GM19438 (cell line): ENCODE results near the gene HTR3B.

Experiments used
- ATAC-seq: cut with Tn5 transposase; IDR thresholded peaks from one replicate; pipeline ENCODE4 v1.9.1; 2021; ENCODE audit warnings: low read depth; ENCODE audit not compliant: unreplicated experiment

Gene HTR3B

DNA sequence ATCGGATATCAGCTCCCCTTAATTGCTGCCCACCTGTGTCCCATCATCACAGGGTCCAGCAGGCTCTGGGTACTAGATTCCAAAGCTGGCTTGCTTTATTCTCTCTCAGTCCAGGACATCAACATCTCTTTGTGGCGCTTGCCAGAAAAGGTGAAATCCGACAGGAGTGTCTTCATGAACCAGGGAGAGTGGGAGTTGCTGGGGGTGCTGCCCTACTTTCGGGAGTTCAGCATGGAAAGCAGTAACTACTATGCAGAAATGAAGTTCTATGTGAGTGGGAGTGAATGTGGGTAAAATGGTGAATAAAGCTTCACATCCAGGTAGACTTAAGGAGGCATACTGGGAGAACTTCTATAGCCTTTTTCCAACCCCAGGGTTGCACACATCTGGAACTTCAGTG lies 81.3 kb downstream of the HTR3B start:
- no peak for ATAC-seq

DNA sequence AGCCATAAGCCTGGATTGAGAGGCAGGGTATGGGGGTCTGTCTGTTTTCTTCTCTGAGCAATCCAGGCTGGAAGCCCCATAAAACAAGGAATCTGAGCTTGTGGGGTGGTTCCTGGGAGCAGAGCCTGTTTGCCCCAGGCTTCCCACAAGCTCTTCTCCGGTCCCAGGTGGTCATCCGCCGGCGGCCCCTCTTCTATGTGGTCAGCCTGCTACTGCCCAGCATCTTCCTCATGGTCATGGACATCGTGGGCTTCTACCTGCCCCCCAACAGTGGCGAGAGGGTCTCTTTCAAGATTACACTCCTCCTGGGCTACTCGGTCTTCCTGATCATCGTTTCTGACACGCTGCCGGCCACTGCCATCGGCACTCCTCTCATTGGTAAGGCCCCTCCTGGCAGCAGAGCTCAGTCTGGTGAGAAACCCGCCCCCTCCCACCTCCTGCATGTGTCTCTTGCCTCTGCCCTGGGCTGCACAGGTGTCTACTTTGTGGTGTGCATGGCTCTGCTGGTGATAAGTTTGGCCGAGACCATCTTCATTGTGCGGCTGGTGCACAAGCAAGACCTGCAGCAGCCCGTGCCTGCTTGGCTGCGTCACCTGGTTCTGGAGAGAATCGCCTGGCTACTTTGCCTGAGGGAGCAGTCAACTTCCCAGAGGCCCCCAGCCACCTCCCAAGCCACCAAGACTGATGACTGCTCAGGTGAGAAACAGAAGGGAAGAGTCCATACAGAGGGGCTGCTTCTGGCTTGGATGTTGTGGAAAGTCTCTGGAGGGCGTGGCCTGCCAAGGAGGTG lies 82.0 kb downstream of the HTR3B start:
- ATAC-seq: no peak

DNA sequence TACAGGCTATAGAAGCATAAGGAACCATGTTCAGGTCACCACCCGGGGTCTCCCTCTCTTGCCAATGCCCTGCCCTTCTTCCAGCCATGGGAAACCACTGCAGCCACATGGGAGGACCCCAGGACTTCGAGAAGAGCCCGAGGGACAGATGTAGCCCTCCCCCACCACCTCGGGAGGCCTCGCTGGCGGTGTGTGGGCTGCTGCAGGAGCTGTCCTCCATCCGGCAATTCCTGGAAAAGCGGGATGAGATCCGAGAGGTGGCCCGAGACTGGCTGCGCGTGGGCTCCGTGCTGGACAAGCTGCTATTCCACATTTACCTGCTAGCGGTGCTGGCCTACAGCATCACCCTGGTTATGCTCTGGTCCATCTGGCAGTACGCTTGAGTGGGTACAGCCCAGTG lies 84.8 kb downstream of the HTR3B start:
- no peak for ATAC-seq

DNA sequence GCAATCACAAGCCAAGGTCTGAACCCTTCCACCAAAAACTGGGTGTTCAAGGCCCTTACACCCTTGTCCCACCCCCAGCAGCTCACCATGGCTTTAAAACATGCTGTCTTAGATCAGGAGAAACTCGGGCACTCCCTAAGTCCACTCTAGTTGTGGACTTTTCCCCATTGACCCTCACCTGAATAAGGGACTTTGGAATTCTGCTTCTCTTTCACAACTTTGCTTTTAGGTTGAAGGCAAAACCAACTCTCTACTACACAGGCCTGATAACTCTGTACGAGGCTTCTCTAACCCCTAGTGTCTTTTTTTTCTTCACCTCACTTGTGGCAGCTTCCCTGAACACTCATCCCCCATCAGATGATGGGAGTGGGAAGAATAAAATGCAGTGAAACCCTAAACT lies 85.3 kb downstream of the HTR3B start:
- ATAC-seq: no peak

DNA sequence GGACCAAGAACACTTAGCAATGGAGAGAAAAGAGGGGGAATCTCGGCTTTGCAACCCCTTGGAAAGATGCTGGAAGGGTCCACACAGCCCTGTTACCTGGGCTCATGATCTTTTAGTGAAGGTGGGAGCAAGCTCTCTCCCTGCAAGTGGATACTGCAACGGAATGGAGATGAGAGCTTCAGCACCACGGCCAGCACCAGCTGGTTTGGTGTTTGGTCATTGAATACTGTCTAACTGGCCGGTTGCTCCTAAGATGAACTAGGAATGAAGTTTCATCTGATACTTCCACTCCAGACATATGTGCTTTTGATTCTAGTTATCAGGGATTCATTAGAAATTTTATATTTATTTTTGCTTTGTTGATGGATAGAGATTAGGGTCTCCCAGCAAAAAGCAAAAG lies 86.6 kb downstream of the HTR3B start:
- no peak for ATAC-seq

DNA sequence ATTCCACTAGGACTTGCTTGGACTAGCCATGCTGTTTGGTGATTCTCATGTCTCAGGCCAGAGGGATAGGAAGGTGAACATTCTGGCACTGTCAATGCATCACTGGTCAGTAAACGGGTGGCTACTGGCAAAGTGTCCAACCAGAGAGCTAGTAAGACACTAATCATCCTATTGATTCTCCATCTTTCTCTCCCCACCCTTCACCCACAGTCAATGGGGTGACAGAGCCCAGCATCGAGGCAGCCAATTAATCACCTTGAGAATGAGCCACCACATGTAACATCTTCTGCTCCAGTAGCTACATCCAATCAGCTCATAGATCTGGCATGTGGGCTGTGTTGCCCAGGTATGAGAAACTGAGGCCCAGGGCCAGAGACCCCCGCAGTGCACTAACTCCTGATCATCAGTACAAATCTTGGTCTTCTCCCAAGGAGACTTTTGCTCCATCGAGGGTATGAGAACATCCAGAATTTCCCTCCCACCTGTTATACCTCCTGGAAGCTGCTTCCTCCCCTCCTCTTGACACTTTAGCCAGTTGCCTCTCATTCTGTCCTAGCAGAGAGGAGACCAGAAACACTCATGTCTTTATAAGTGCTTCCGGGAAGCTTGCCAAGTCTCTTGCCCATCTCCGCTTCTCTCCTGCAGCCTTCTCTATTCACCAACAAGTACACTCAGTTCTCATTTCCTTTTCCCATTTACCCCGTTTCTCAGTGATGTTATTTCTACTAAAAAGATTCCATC lies 87.3 kb downstream of the HTR3B start:
- no peak for ATAC-seq

DNA sequence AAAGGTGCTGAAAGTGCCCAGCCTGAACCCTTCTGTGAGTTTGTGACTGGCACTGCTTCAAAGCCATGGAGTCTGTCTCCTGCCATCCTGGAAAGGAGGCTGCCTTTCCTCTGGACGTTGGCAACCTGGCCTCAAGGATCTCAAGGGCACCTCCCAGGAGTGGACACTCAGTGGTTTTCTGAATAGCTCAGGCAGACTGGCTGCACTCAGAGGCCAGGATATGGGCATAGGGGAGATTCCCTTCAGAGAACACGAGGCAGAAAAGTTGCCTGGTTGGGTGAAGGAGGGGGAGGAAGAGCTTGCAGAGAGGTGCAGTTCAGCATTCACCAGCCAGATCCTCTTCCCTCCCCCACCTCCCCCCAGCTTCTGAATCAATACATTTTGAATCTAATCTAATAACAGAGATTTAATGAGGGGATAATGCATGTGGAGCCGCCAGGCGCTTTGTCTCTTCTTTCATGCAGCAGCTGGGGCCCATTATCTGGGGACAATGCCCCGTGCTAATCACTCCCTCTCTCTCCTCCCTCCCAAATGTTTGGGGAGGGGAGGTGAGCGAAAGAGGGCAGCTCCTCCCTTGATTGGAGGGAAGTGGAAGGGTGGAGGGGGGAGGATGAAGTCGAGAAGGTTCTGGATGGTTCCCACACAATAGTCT lies 88.0 kb downstream of the HTR3B start:
- ATAC-seq: no peak

DNA sequence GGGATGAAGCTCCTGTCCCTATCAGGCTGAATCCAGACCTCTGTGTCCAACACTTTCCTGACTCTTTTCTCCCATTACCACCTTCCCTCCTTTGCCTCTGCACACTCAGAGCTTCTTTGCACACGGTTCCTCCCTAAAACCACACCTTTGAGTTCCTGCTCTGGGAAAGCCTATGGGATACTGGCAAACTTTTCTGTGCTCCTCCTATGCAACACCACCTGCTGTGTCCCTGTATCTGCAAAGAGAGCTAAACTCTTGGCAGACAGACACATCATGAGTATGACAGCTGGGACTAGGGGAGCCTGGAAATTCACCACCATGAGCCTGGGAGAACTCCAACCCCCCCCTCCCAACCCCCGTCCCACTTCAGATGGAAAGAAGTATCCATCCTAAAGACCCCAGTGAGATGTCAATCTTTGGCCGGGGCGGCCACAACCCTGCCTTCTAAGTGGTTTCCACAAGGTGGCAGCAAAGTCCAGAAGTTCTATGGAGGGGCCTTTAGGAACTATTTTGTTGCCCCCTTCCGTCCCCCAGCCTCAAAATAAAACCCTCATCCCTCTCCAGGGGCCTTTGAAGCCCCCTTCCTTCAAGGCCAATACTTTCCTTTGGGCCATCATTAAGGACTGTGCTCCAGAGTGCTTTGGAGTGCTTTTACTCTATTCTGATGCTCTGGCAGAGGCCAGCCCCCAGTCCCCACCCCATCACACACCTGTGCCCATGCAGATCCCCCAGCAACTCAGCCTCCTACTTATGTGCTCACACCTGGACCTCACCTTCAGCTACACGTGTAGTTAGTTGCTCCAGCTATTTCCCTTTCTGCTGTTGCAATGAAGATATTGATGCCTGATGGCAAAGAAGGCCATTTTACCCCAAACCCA lies 89.7 kb downstream of the HTR3B start:
- ATAC-seq: no peak
